Subcutaneous adipose tissue (tissue), 4 donors: ENCODE measurements around the gene RPS19BP1. TPM values are rescaled to one million over a fixed set of nuclear protein-coding genes. Genes with fewer than 3 reads are reported as not detected.

Experiments used
- total RNA-seq, 4 donors: library from RNA; depleted of rRNA; stranded (reverse); fragments of >200 nt; gene quantifications; one replicate each; pipeline ENCODE4 v1.1.0, GENCODE V29; 2016
- TF ChIP-seq, protein P1 (sequence below): fragments of 450-650 bp; IDR thresholded peaks from one replicate; pipeline ENCODE4 v1.5.1; 2016; ENCODE audit warnings: low read depth, mild to moderate bottlenecking, control low read depth, antibody characterized with exemption, moderate library complexity

RPS19BP1 gene
- total RNA-seq, 4 donors from 2014 or later, result 107 to 229 (median 159) TPM

DNA sequence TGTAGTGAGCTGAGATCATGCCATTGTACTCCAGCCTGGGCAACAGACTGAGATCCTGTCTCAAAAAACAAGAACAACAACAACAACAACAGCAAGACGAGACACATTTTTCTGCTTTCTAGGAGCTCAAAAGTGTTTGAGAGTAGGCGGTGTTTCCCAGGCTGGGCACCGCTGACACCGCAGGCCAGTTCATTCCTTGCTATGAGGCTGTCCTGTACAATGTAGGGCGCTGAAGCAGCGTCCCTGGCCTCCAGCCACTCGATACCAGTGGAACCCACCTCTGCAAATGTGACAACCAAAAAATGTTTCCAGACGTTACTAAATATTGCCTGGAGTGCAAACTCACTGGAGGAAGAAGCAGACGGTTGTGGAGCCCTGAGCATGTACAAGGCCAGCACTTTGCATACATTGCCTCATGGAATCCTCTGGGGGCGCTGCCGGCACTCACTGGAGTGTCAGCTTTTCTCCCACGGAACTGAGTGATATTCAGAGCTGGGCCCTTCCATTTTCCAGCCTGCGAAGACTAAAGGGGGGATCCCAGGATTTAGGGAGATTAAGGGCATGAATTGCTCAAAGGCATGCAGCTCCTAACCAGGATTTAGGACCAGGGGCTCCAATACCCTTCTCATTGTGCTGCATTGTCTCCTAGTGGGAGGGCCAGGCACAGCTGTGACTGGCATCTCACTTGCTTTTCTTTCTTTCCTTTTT is 36.3 kb downstream of the RPS19BP1 start:
- TF ChIP-seq, protein P1, sequence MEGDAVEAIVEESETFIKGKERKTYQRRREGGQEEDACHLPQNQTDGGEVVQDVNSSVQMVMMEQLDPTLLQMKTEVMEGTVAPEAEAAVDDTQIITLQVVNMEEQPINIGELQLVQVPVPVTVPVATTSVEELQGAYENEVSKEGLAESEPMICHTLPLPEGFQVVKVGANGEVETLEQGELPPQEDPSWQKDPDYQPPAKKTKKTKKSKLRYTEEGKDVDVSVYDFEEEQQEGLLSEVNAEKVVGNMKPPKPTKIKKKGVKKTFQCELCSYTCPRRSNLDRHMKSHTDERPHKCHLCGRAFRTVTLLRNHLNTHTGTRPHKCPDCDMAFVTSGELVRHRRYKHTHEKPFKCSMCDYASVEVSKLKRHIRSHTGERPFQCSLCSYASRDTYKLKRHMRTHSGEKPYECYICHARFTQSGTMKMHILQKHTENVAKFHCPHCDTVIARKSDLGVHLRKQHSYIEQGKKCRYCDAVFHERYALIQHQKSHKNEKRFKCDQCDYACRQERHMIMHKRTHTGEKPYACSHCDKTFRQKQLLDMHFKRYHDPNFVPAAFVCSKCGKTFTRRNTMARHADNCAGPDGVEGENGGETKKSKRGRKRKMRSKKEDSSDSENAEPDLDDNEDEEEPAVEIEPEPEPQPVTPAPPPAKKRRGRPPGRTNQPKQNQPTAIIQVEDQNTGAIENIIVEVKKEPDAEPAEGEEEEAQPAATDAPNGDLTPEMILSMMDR, result no peak

DNA sequence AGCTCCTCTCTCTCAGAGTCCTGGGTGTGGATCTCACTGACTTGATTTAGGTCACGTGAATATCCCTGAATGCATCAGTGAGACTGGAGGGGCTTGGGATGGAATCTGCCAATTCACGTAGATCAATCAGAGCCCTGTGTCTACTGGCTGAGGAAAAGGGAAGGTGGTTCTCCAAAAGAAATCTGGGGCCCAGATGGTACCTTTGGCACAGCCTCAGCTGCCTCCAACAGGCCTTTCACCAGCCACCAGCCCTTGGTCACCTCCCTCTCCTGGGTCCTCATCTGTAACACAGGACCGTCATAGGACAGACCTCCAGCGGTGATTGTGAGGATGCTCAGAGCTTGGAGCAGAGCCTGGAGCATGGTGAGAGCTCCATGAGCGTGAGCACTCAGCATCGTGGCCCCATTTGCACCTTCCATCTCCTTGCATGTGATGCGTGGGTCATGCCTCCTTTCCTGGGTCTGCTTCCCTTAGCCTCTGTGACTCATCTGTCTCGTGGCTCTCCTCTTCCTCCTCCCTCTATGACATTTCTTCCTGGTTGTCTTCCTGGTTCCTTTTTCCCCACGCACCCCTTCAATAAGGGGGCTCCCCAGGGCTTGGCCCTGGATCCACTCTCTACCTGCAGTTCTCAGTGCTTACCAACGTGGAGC is 38.0 kb downstream of the RPS19BP1 start:
- TF ChIP-seq, protein P1, result no peak

- TF ChIP-seq, protein P1, result no peak
Measured at GRCh38 chr22:39493759-39494158, 38.8 kb downstream of the RPS19BP1 start.

DNA sequence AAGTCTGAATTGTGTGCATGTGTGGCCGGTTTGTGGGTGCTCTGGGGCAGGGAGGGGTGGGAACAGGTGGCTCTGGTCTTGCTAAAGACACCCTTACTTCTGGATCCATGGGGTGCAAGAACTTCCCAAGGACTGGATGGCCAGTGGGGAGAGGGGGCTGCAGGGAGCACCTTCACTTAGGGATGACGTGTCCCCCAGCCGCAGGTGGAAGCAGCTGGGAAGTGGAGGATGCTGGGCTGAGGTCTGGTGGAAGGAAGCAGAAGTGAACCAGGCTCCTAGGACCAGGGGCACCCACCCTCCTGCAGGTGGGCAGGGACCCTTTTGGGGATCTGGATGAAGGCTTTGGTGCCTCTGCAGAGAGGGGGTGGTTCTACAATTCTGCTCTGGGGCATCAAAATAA is 40.4 kb downstream of the RPS19BP1 start:
- TF ChIP-seq, protein P1, result no peak

DNA sequence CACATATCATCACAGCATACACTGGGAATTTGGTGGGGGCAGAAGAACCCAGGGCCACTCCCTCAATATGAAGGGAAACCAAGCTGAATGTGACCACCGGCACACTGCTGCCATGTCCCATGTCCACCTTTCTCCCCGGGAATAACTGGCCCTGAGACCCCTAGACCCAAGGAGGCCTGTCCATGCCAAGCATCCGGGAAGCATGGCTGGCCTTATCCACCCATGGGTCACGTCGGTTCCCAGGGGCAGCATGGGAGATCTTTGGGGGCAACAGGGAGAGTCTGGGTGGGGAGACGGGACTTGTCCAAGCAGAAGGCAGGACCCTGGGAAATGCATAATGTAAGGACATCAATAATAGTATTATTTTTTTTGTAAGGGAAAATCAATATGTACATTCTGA is 40.9 kb downstream of the RPS19BP1 start:
- TF ChIP-seq, protein P1, result no peak

GRCh38 chr22:39490966-39491680 is 41.4 kb downstream of the RPS19BP1 start:
- TF ChIP-seq, protein P1, result no peak

DNA sequence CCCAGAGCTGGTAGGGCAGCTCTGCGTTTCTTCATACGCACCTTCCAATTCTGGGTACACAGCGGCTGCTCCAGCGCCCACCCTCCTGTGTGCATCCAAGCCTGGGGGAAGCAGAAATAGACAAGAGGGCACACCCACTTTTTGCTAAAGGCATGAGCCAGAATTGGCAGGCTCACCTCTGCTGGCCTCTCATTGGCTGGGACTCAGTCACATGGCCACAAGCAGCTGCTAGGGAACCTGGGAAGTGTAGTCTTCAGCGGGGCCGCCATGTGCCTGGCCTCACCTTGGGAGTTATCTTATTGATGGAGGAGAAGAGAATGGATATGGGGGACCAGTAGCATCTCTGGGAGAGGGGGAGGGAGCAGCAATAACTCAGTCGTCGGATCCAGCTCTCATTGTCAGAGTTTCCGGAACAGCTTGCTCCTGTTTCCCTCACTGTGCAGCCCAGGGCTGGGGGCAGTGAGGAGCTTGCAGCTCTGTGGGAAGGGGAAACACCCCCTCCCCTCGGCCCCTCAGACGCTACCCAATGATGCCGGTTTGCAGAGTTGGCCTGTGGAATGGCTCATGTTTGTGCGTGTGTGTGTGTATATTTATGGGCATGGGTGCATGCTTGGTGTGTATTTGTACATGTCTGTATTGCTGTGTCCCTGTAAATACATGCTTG is 42.3 kb downstream of the RPS19BP1 start:
- TF ChIP-seq, protein P1, result no peak
